ENCODE measurements around the gene MED23. TPM values are rescaled to one million over a fixed set of nuclear protein-coding genes. Genes with fewer than 3 reads are reported as not detected.

The MED23 gene
- total RNA-seq, 4 donors from 2014 or later, result 20.1 to 29.0 (median 25.2) TPM

DNA sequence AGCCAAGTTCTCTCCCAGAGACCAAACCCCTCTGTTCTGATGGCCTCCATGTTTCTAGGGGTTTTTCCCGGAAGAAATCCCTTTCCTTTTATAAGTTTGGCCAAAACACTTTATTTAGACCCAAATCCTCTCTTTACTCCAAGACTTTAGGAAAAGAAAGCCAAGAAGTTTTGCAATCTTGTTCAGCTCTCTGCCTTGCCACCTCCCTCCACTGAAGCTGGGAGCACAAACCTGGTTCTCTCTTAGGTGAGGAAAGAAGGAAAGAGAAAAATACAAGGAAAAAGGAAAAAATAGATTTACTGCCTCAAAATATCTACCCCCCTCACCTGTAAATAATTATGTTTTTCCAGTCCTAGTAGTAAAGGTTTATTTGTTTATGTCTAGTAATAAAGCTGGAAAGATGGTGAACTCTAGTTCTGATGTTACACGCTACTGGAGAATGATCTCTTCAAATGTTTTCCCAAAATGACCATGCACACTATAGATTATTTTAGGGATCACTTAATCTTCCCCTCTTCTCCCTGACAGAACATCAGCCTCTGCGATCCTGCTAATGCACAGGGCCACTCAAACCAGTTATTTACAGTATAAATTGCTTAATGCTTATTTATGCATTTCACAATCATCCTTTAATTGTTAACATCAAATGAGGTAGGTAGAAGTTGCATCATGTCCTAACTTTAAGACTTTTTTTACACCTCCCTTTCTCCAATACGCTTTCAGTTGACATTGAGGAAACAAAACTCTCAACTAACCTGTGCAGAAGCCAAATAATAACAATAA is 65.9 kb downstream of the MED23 start:
- no peak for TF ChIP-seq POLR2A (IDR thresholded peaks at IDR 0.05)
- TF ChIP-seq, protein P1, sequence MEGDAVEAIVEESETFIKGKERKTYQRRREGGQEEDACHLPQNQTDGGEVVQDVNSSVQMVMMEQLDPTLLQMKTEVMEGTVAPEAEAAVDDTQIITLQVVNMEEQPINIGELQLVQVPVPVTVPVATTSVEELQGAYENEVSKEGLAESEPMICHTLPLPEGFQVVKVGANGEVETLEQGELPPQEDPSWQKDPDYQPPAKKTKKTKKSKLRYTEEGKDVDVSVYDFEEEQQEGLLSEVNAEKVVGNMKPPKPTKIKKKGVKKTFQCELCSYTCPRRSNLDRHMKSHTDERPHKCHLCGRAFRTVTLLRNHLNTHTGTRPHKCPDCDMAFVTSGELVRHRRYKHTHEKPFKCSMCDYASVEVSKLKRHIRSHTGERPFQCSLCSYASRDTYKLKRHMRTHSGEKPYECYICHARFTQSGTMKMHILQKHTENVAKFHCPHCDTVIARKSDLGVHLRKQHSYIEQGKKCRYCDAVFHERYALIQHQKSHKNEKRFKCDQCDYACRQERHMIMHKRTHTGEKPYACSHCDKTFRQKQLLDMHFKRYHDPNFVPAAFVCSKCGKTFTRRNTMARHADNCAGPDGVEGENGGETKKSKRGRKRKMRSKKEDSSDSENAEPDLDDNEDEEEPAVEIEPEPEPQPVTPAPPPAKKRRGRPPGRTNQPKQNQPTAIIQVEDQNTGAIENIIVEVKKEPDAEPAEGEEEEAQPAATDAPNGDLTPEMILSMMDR (IDR thresholded peaks at IDR 0.05), result no peak
- DNase-seq (ENCODE audit: low spot score in 2 of 2), result no peak
- WGBS, 2 donors, result 82 to 85% methylated on average over 4 of the region's 4 CpGs
- no peak overlapping the region for H3K4me3 ChIP-seq (ENCODE audit: low read depth, poor library complexity, severe bottlenecking)
- intact Hi-C loops (cut with DNase I; ENCODE audit: low total_unique reads), result no loop called here

DNA sequence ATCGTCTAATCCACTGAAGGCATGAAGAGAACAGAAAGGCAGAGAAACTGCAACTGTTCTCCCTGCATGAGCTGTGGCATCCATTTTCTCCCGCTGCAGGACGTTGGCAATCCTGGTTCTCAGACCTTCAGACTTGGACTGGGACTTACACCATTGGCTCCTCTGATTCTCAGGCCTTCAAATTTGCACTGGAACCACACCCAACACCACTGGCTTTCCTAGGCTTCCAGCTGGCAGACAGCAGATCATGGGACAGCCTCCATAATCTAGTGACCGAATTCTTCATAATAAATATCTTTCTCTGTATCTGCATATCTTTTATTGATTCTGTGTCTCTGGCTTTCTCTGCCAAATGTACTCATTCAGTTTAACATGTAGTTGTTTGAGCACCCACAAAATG is 69.1 kb downstream of the MED23 start:
- 53 to 64% methylated on average over 4 of the region's 4 CpGs for WGBS, 2 donors
- no peak for DNase-seq (ENCODE audit: low spot score in 2 of 2)

DNA sequence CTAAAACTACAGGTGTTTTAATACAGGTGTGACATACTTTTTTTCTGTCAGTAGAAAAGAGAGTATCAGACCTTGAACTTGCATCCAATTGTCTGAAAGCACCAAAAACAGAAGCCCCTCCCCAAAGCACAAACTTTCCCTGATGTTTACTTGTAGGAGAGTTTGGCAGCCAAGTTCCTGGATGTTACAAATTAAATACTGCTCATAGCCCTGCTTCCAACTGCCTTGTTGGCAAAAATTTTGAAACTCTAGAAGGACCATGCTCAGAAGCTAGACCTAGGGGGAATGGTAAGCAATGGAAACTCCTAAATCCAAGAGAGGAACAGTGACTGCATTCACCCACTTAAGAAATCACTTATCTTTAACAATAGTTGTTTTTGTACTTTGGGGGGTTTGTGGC is 72.0 kb downstream of the MED23 start:
- no peak overlapping the region for H3K4me3 ChIP-seq (ENCODE audit: low read depth, poor library complexity, severe bottlenecking)
- TF ChIP-seq, protein P1 (IDR thresholded peaks at IDR 0.05), result no peak
- intact Hi-C loops (cut with DNase I; ENCODE audit: low total_unique reads), result no loop called here
- DNase-seq (ENCODE audit: low spot score in 2 of 2), result no peak

More for the DNA sequence above, 69.1 kb downstream of the MED23 start:
- TF ChIP-seq, protein P1 (IDR thresholded peaks at IDR 0.05), result no peak
- TF ChIP-seq POLR2A (IDR thresholded peaks at IDR 0.05), result no peak
- no peak overlapping the region for H3K4me3 ChIP-seq (ENCODE audit: low read depth, poor library complexity, severe bottlenecking)
- intact Hi-C loops (cut with DNase I; ENCODE audit: low total_unique reads), result no loop called here

DNA sequence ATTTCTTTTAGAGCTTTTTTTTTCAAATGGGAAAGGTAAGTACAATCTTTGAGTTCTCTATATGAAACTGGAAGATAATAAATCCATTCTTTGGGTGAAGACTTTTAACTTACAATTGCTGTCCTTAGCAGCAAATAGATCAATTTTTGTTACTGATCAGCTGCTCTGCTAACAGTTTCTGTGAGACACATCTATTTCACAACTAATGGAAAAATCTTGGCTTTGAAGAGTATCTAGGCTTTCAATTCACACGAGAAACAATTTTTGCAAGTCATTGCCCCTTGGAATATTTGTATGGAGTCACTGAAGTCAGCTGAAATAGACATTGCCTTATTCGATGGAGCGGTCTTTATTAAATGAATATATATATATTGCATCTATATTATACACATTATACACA is 75.5 kb downstream of the MED23 start:
- WGBS, 2 donors, result 80 to 81% methylated on average over 3 of the region's 3 CpGs
- DNase-seq (ENCODE audit: low spot score in 2 of 2), result no peak
- intact Hi-C loops (cut with DNase I; ENCODE audit: low total_unique reads), result no loop called here
- H3K4me3 ChIP-seq (ENCODE audit: low read depth, poor library complexity, severe bottlenecking), result no peak overlapping the region
- no peak for TF ChIP-seq POLR2A (IDR thresholded peaks at IDR 0.05)

DNA sequence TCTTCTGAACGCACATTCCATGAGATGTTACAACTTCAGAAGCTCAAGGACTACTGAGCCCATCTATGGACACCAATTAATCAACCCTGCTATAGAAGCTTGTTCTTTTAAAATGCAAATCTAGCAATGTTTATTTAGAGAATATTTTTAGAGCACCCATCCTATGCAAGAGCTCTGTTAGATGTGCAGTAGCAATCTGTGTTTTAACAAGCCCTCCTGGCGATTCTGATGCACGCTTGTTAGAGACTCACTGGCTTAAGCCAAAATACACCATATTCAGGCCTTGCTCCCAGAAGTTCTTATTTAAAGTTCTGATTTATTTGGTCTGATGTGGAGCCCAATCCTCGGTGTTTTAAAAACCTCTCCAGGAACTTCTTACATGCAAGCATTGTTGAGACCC is 76.1 kb downstream of the MED23 start:
- intact Hi-C loops (cut with DNase I; ENCODE audit: low total_unique reads), result no loop called here
- whole genome bisulfite sequencing, 2 donors, result 83 to 86% methylated on average over 4 of the region's 4 CpGs
- no peak for DNase-seq (ENCODE audit: low spot score in 2 of 2)
- no peak overlapping the region for H3K4me3 ChIP-seq (ENCODE audit: low read depth, poor library complexity, severe bottlenecking)
- TF ChIP-seq POLR2A (IDR thresholded peaks at IDR 0.05), result no peak
- TF ChIP-seq, protein P1 (IDR thresholded peaks at IDR 0.05), result no peak

DNA sequence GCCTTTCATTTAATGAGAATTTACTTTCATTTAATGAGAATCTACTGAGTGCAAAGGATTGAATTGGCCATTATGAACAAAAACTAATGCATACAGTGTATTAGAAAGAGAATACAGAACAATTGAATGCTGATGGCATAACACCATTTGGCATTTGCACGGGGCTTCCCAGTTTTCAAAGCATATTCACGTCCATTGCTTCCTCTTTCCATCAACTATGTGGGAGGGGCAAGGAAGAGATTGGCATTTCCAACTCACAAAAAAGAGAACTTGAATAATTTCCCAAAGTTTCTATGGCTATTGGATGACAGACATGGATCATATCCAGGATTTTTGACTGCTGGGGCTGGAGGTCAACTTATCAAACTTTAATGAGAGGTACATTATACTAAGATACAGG is 78.2 kb downstream of the MED23 start:
- no peak overlapping the region for H3K4me3 ChIP-seq (ENCODE audit: low read depth, poor library complexity, severe bottlenecking)
- TF ChIP-seq, protein P1 (IDR thresholded peaks at IDR 0.05), result no peak
- TF ChIP-seq POLR2A (IDR thresholded peaks at IDR 0.05), result no peak
- no peak for DNase-seq (ENCODE audit: low spot score in 2 of 2)
- intact Hi-C loops (cut with DNase I; ENCODE audit: low total_unique reads), result no loop called here
- WGBS, 2 donors, result 36 to 48% methylated on average over 2 of the region's 2 CpGs

Measured in lower leg skin (tissue), 4 donors.